ENCODE results near the gene TRIO.

The TRIO gene

GRCh38 chr5:14341571-14342230 lies 198.6 kb downstream of the TRIO start:
- no peak for DNase-seq

DNA sequence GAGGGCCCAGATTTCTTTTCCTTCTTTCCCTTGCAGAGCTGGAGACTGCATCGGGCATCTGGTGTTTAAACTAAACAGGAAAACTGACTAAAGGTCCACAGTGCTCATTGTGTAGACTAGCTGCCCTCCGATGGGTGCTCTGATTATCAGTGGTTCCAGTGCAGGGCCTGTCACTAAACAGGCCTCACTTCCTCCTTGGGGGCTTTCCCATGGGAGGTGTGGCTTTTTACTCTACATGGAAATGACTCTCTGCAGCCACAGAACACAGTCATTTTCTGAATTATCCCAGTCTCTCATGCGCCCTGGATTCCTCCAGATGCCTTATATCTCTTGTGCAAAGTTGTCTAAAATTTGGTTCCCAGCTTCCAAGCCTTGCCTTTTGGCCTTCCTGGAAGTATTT lies 199.2 kb downstream of the TRIO start:
- DNase-seq = no peak

DNA sequence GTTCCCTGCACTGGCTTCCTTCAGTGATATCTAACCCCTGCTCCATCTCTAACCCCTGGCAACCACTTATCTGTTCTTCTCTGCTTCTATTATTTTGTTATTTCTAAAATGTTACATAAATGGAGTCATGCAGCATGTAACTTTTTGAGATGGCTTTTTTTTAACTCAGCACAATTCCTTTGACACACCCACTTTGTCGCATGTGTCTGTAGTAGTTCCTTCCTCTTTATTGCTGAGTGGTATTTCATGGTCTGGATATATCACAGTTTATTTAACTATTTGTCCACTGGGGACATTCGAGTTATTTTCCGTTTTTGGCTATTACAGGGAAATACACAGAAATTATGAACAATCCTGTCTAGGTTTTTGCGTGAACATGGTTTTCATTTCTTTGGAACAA lies 200.2 kb downstream of the TRIO start:
- DNase-seq = no peak

- no peak for DNase-seq
These were observed 204.4 kb downstream of the TRIO start for GRCh38 chr5:14347522-14347921.

- no peak for DNase-seq
These were observed 205.0 kb downstream of the TRIO start for GRCh38 chr5:14348142-14348541.

DNA sequence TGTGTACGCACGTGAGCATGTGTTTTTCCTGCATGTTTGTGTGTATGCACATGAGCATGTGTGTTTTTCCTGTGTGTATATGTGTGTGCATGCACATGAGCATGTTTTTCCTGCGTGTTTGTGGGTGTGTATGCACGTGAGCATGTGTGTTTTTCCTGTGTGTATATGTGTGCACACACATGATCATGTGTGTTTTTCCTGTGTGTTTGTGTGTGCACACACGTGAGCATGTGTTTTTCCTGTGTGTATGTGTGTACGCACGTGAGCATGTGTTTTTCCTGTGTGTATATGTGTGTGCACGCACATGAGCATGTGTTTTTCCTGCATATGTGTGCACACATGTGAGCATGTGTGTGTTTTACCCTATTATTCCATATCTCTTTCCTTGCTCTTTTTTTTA lies 205.9 kb downstream of the TRIO start:
- DNase-seq = no peak

- no peak for DNase-seq
These were observed 208.0 kb downstream of the TRIO start for GRCh38 chr5:14351086-14351661.

GRCh38 chr5:14351845-14352712 lies 208.9 kb downstream of the TRIO start:
- peak; percentile 57 for DNase-seq

DNA sequence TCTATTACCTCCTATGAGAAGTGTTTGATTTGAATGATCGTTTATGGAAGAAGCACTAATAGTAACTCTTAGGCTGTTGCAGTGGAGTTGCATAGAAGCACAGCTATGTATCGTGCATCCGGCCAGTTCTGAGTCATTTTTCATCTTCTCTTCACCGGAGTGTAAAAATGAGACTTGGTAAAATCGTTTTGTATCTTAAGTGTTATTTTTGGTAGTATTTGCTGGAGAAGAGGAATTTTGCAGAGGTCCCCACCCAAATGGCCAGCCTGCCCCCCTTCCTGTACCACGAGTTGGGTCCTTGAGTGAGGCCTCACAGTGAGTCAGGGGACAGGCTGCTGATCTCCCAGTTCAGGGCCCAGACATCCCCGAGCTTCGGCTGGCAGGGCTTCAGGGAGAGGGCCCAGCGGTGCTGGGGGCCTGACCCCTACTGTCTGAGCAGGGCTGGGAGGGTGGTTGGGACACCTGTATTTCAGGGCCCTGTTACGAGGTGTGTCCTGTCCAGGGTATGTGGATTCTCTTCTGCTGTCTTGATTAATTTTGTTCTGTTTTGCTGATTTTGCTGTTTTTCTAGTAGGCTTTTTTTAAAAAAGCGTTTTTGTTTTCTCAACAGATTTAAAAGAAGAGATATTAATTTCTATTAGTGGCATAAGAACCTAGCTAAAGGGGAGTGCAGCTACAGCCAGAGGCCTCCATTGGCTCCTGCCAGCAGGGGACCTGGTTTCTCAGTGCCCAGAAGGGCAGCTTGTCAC lies 210.8 kb downstream of the TRIO start:
- no peak for DNase-seq

- DNase-seq = no peak
These were observed 212.2 kb downstream of the TRIO start for GRCh38 chr5:14355391-14355790.

DNA sequence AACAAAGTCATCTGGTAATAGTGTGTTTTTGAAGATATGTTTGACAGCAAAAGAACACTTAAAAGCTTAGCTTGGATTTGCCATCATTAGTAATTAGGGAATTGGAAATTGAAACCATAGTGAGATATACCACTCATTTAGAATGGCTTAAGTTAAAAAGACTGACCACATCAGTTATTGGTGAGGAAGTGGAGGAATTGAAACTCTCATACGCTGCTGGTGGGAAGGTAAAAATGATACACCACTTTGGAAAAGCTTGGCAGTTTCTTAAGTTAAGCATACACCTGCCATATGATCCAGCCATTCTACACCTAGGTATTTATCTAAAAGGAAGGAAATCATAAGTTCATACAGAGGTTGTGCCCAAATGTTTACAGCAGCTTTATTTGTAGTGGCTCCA lies 213.2 kb downstream of the TRIO start:
- DNase-seq = no peak

DNA sequence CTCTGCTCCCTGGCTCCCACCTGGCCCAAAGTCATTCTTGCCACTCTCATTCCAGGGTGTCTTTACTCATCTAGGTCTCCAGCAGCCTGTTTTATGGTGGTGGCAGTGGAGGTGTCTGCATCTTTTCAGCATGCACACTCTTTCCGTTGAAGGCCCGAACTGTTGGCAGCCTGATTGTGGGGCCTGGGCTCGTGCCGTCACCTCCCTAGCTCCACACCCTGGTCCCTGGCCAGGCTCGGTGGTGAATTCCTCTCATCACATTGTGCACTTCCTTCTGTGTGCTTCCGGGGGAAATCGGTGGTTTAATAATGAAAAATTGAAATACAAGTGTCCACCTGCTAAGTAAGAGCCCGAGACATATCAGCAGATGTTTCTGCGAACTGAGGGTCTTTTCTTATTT lies 214.3 kb downstream of the TRIO start:
- DNase-seq = no peak

DNA sequence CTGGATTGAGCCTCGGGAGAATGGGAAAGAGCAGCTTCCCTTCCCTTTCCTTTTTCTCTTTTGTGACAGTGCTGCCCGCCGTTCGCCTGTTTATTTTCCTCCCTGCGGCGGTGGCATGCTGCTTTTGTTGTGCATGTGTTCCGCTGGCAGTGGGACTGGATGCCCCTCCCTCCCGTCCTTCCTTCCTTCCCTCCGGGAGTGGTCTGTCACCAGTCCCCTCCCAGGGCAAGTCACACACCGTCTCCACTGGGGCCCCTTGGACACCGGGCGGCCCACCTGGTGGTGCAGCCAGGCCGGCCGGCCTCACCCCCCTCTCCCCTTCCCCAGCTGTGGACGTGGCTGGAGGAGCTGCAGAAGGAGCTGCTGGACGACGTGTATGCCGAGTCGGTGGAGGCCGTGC lies 214.7 kb downstream of the TRIO start:
- DNase-seq = no peak

DNA sequence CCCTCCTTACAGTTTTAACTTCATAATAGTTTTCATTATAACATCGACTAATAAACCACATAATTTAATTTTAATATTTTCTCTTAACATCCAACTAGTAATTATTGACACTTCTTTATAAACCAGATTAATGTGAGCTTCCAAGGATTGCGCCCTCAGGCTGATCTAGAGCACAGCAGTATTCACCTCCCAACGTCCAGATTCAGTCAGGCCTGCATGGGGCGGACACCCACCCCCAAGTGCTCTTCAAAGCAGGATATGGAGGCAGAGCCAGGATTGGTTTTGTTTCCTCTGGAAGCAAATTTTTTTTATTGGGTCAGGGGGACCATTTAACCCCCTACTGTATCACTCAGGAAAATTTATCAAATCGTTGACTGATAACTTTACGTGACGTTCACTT lies 215.4 kb downstream of the TRIO start:
- DNase-seq = no peak

- no peak for DNase-seq
These were observed 216.2 kb downstream of the TRIO start for GRCh38 chr5:14359069-14360043.

GRCh38 chr5:14362491-14362890 lies 219.3 kb downstream of the TRIO start:
- DNase-seq = no peak

GRCh38 chr5:14364096-14364495 lies 221.0 kb downstream of the TRIO start:
- DNase-seq = no peak

GRCh38 chr5:14364576-14365472 lies 221.7 kb downstream of the TRIO start:
- DNase-seq = no peak

DNA sequence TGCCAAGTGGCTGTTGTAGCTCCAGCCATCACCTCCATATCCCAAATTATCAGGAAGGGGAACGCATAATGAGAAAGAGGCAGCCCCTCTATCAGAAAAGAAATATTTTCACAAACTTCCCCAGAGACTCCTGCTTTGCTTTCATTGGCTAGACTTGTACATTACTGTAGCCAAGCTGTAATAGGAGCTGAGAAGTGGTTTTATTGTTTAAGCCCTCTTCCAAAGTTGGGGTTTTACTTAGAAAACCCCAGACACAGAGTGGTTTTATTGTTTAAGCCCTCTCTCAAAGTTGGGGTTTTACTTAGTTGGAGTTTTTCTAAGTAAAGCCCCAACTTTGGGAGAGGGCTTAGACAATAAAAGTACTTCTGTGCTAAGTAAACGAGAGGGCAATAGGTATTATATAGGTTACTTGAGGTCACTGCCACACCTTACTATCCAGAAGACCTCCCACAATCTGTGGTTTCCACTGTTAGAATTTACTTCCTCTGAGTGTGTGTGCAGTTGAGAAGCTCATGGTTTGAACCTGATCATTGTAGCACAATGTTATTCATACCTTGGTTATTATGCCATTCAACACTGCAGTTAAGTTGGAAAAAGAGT lies 222.8 kb downstream of the TRIO start:
- DNase-seq = no peak

DNA sequence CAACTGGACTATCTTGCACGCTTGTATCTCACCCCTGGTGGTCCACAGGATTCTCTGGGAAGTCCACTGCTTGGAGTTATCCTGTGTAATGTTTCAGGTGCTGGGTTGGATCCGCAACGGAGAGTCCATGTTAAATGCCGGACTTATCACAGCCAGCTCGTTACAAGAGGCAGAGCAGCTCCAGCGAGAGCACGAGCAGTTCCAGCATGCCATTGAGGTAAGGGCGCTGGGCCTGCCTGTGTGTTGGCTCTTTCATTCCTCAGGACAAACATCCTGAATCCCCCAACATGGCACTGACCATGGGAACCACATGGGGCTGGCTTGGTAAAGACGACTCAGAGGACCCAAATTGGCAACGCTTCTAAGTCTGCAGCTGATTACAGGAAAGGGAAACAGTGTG lies 223.6 kb downstream of the TRIO start:
- DNase-seq = no peak

DNA sequence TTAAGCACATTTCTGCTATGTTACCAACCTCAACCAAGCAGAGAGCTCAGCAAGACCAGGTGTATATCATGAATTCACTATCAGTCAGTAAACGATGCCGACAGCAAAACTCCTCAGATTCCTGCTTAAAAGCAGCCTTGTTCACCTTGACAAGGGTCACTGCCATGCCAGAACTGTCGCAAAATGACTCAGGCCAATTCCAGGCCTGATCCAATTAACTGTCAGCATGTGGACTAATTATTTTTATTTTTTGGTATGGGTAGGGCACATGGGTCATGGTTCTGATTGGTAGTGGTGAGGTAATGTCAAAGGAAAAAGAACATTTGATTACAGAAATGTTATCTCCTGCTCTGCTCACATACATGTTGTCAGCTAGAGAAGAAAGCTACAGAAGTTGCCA lies 224.2 kb downstream of the TRIO start:
- DNase-seq = no peak

All from activated CD8-positive, alpha-beta memory T cell treated with anti-CD3 and anti-CD28 coated beads, Interleukin-2, amount 50 U/mL, for 4 hours (primary cell).